Breast epithelium (tissue), 3 donors: ENCODE data around the gene CSK.

Experiments used
- POLR2A ChIP-seq: fragments of 450-650 bp; IDR thresholded peaks from one replicate; pipeline ENCODE4 v1.6.1; 2016; ENCODE audit warnings: antibody characterized with exemption, mild to moderate bottlenecking, moderate library complexity
- TF ChIP-seq, protein P1 (sequence below), 3 donors: fragments of 450-650 bp; IDR thresholded peaks; one replicate each; pipeline ENCODE4 v1.5.1; 2016 to 2017; ENCODE audit warnings: antibody characterized with exemption in 3 of 3, mild to moderate bottlenecking in 3 of 3, moderate library complexity in 3 of 3

DNA sequence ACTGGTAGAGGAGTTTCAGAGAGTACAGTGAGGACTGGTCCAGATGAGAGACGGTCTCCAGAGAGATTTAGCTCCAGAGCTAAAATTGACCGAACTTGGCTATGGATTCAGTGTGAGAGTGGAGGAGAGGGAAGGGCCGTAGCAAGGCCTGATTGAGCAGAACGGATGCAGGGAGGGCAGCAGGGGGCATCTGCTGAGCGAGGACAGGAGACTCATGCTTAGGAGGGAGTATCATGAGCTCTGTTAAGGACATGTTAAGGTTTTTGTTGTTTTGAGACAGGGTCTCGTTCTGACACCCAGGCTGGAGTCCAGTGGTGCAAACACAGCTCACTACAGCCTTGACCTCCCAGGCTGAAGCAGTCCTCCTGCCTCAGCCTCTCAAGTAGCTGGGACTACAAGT lies 23.1 kb downstream of the CSK start:
- TF ChIP-seq, protein P1, sequence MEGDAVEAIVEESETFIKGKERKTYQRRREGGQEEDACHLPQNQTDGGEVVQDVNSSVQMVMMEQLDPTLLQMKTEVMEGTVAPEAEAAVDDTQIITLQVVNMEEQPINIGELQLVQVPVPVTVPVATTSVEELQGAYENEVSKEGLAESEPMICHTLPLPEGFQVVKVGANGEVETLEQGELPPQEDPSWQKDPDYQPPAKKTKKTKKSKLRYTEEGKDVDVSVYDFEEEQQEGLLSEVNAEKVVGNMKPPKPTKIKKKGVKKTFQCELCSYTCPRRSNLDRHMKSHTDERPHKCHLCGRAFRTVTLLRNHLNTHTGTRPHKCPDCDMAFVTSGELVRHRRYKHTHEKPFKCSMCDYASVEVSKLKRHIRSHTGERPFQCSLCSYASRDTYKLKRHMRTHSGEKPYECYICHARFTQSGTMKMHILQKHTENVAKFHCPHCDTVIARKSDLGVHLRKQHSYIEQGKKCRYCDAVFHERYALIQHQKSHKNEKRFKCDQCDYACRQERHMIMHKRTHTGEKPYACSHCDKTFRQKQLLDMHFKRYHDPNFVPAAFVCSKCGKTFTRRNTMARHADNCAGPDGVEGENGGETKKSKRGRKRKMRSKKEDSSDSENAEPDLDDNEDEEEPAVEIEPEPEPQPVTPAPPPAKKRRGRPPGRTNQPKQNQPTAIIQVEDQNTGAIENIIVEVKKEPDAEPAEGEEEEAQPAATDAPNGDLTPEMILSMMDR (IDR thresholded peaks at IDR 0.05), result no peak
- TF ChIP-seq POLR2A, result no peak
